ENCODE data around the gene PRDM11. TPM values are rescaled to one million over a fixed set of nuclear protein-coding genes. Genes with fewer than 3 reads are reported as not detected.
A peak's percentile ranks its signal among the peaks of the same experiment; 100 is the strongest.

Gene PRDM11
- total and polyA plus RNA-seq, 2 of the 8 experiments (the other 6 are each of a cell fraction or from before 2014, with no cell fraction given) = 3.6 to 11.7 TPM

DNA sequence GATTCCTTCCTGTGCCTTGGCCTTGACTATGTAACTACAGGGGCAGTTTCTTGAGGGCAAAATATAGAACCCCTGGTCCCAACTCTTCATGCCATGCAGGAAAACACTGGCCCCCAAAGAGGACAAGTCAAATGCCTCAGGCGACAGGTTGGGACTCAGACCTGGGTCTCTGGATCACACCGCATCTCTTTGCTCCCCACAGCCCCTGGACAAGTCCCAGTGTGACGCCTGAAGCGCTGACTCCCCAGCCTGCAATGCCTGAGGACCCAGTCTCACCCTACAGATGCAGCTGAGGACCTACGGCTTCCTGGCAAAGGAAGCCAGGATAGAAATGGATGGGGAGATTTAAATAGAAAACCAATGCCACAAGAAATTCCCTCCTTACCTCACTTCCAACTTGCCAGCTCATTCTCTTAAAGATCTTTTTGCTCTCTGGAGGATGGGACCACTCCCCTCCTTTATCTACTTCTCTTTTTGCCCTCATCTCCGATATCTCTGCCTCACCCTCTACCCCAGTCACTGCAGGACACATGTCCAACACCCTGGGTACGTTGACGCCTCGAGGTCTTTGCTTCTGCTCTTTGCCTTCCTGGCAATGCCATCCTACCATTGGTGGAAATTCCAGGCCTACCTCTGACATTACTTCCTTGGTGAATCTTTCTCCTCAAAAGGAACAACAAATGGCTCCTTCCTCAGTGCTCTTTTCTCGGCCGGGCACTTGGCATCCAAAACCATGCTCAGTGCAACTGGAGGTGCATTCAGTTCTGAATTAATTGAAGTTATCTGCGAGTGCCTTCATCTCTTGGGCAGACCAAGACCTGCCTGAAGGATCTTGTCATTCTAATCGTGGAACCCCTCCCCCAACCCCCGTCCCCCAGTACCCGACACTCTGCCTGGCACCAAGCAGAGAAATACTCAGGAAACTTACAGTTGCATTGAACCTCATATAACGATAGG, 2.0 kb upstream of the PRDM11 start:
- H3K18ac ChIP-seq (ENCODE audit: extremely low read depth, low read length) = no peak overlapping the region
- no peak overlapping the region for H3K14ac ChIP-seq (ENCODE audit: insufficient read length)
- H3K79me2 ChIP-seq (ENCODE audit: control insufficient read depth in 1 of 2, insufficient read depth in 2 of 2, low read length in 2 of 2) = peaks cover 3 to 19% of the 10 kb centered on the region in 2 experiments; a peak in 3 of 4 replicates
- H4K8ac ChIP-seq (ENCODE audit: extremely low read depth, insufficient read depth, low read length) = no peak overlapping the region
- DNase-seq (ENCODE audit: low read depth in 1 of 2, low spot score in 2 of 2) (no peak), FAIRE-seq (no peak)
- peaks cover 11% of the 10 kb centered on the region for H3K23me2 ChIP-seq (ENCODE audit: low read depth, low read length)
- H3K9me3 ChIP-seq (ENCODE audit: insufficient read depth in 2 of 2, low read depth in 1 of 2, low read length in 1 of 2) = no peaks in the 10 kb centered on the region; a peak in 1 of 4 replicates
- H3K56ac ChIP-seq (replicated peaks; ENCODE audit: insufficient read length, low read depth, low read length) = no peak overlapping the region
- no peak overlapping the region for H2BK15ac ChIP-seq (ENCODE audit: low read length)
- H4K20me1 ChIP-seq (replicated peaks in 1 of 2; ENCODE audit: control insufficient read depth in 1 of 2, insufficient read depth in 2 of 2, low read length in 2 of 2) = no peaks in the 10 kb centered on the region
- H3K4me2 ChIP-seq (ENCODE audit: insufficient read depth in 1 of 2, low read depth in 2 of 2, low read length in 2 of 2) = peak overlapping the region; percentile 76 to 86; a peak in 2 of 4 replicates
- no peak overlapping the region for H2BK120ac ChIP-seq (replicated peaks; ENCODE audit: low read depth, low read length)
- no peak overlapping the region for H2BK20ac ChIP-seq (ENCODE audit: low read length)
- TF ChIP-seq SUZ12 (IDR thresholded peaks at IDR 0.05; ENCODE audit: low read length) (peak; percentile 33; the same call in 1 of the 2 replicates), CTBP2 (IDR thresholded peaks at IDR 0.05; ENCODE audit: borderline replicate concordance, insufficient read depth, insufficient read length, low read length) (no peak)
- ChIA-PET POLR2A (ENCODE audit: partially characterized antibody) (interaction anchor here (1.2 to 1.3 kb wide), 2 partner anchors 18 to 65 kb away, joined by 3 to 6 read pairs; no protein-coding TSS in a partner anchor), CTCF (ENCODE audit: partially characterized antibody) (interaction anchor here (0.6 to 1.7 kb wide), 6 partner anchors 11 to 192 kb away, joined by 3 to 5 read pairs (median 3); no protein-coding TSS in a partner anchor)
- no peak overlapping the region for H3K4ac ChIP-seq (replicated peaks; ENCODE audit: insufficient read length, low read depth, low read length)
- peaks cover 6% of the 10 kb centered on the region for H3K79me1 ChIP-seq (ENCODE audit: low read depth, low read length)
- peaks cover 0 to 9% (median 4%) of the 10 kb centered on the region in 4 experiments; a peak in 4 of 7 replicates for H3K4me1 ChIP-seq (replicated peaks in 1 of 4; ENCODE audit: control insufficient read depth in 3 of 4, insufficient read depth in 4 of 4, low read length in 3 of 4)
- H4K5ac ChIP-seq (ENCODE audit: insufficient read length, low read depth, low read length) = no peak overlapping the region
- H2AFZ ChIP-seq (ENCODE audit: low read length) = no peak overlapping the region
- H3K4me3 ChIP-seq (ENCODE audit: extremely low read depth in 1 of 4, insufficient read depth in 2 of 4, low read depth in 3 of 4, low read length in 4 of 4) = no peak overlapping the region
- WGBS, 2 experiments (ENCODE audit: extremely low coverage in 1 of 2, insufficient coverage in 1 of 2, insufficient read length in 1 of 2, insufficient replicate concordance in 2 of 2, low coverage in 1 of 2, low lambda C conversion rate in 2 of 2, missing lambda C conversion rate in 1 of 2) = 81% methylated on average over 15 of the region's 16 CpGs; no CpG with 5 or more reads in 1 of the 2 experiments
- no peak overlapping the region for H2BK12ac ChIP-seq (ENCODE audit: low read depth, low read length)
- no peak overlapping the region for H3K23ac ChIP-seq (ENCODE audit: insufficient read length)
- H2BK5ac ChIP-seq (ENCODE audit: low read depth, low read length) = no peak overlapping the region
- no peak overlapping the region for H3K9ac ChIP-seq (replicated peaks in 1 of 4; ENCODE audit: extremely low read depth in 1 of 4, low read depth in 3 of 4, low read length in 3 of 4)
- H2AK5ac ChIP-seq (ENCODE audit: low read depth, low read length) = no peak overlapping the region
- no peak overlapping the region for H4K91ac ChIP-seq (replicated peaks; ENCODE audit: insufficient read length, low read length)
- no peak overlapping the region for H3K27ac ChIP-seq (ENCODE audit: low read depth, low read length)
- peaks cover 0 to 24% (median 10%) of the 10 kb centered on the region in 4 experiments; a peak in 5 of 7 replicates for H3K27me3 ChIP-seq (replicated peaks in 1 of 4; ENCODE audit: control insufficient read depth in 3 of 4, extremely low read depth in 1 of 4, insufficient read depth in 3 of 4, low read length in 3 of 4)
- no peaks in the 10 kb centered on the region for H3K36me3 ChIP-seq (ENCODE audit: control insufficient read depth in 2 of 4, insufficient read depth in 4 of 4, low read length in 3 of 4)

All from H1 (cell line).